ENCODE results near the gene CYP4A22. TPM values are rescaled to one million over a fixed set of nuclear protein-coding genes. Genes with fewer than 3 reads are reported as not detected.

CYP4A22 gene
- total and polyA plus RNA-seq, 9 of the 15 experiments (the other 6 are each of a cell fraction or from before 2014, with no cell fraction given) = 0.07 TPM; not detected in 8

- TF ChIP-seq ZNF592 (IDR thresholded peaks at IDR 0.05) (peak; percentile 82), ID3 (CRISPR knock-in tag; IDR thresholded peaks at IDR 0.05) (no peak), ID3 (tag; IDR thresholded peaks at IDR 0.05) (0 out of 2 replicates have a peak, but pooled peaks have one; percentile 18), L3MBTL2 (IDR thresholded peaks at IDR 0.05) (peak; percentile 70), KLF16 (IDR thresholded peaks at IDR 0.05) (peak; percentile 74), ZNF431 (CRISPR knock-in tag; IDR thresholded peaks at IDR 0.05) (0 out of 2 replicates have a peak, but pooled peaks have one; percentile 39), BCOR (IDR thresholded peaks at IDR 0.05) (peak; percentile 52; the same call in 1 of the 2 replicates), ZNF23 (CRISPR knock-in tag; IDR thresholded peaks at IDR 0.05) (no peak), KHSRP (IDR thresholded peaks at IDR 0.05) (peak; percentile 81), PHTF2 (CRISPR knock-in tag; IDR thresholded peaks at IDR 0.05) (no peak), ETS1 (conservative IDR thresholded peaks at IDR 0.05; ENCODE audit: control insufficient read depth, low read depth, low read length) (peak; percentile 74; the same call in 1 of the 2 replicates), ZNF324 (CRISPR knock-in tag; IDR thresholded peaks at IDR 0.05) (0 out of 2 replicates have a peak, but pooled peaks have one; percentile 6), MCM2 (IDR thresholded peaks at IDR 0.05; ENCODE audit: low read depth) (no peak), SIN3B (IDR thresholded peaks at IDR 0.05; ENCODE audit: low read depth) (peak; percentile 95), SOX6 (IDR thresholded peaks at IDR 0.05) (peak; percentile 65), CBX3 (IDR thresholded peaks at IDR 0.05; ENCODE audit: borderline replicate concordance in 1 of 2, low read length in 2 of 2) (peak in 1 of 2 experiments; percentile 60; a peak in 2 of 3 replicates), ZNF589 (CRISPR knock-in tag; IDR thresholded peaks at IDR 0.05; ENCODE audit: low read depth) (peak; percentile 69), BRD9 (IDR thresholded peaks at IDR 0.05; ENCODE audit: low read depth, partially characterized antibody) (peak; percentile 97), PHF20 (IDR thresholded peaks at IDR 0.05; ENCODE audit: partially characterized antibody) (peak; percentile 94), THAP7 (CRISPR knock-in tag; IDR thresholded peaks at IDR 0.05) (no peak), NCOA4 (IDR thresholded peaks at IDR 0.05; ENCODE audit: partially characterized antibody) (no peak), SMAD4 (CRISPR knock-in tag; conservative IDR thresholded peaks at IDR 0.05) (peak; percentile 30; the same call in 1 of the 2 replicates), RFX7 (CRISPR knock-in tag; IDR thresholded peaks at IDR 0.05) (no peak)
These were observed 42.1 kb downstream of the CYP4A22 start (continued) for GRCh38 chr1:47179017-47179987.

All from K562 (cell line).